ENCODE results near the gene DBNDD1. TPM values are rescaled to one million over a fixed set of nuclear protein-coding genes. Genes with fewer than 3 reads are reported as not detected.

Gene DBNDD1
- total RNA-seq, 4 donors from 2014 or later: 1.1 to 4.1 (median 3.5) TPM

GRCh38 chr16:90005956-90006663, 13.1 kb downstream of the DBNDD1 start:
- Histone ChIP-seq H3K4me3 (no peak overlapping the region), H3K27ac (no peak overlapping the region), H3K27me3 (no peaks in the 10 kb centered on the region), H3K9me3 (no peaks in the 10 kb centered on the region), H3K4me1 (no peaks in the 10 kb centered on the region), H3K36me3 (peaks cover 0 to under 1% of the 10 kb centered on the region in 2 donors)
- WGBS, 2 donors (ENCODE audit: low coverage in 1 of 2): no CpG with 5 or more reads among the region's 37 CpGs
- TF ChIP-seq EP300 (IDR thresholded peaks at IDR 0.05) (no peak), POLR2AphosphoS5 (IDR thresholded peaks at IDR 0.05) (no peak), POLR2A (IDR thresholded peaks at IDR 0.05) (no peak)
- TF ChIP-seq, protein P1, sequence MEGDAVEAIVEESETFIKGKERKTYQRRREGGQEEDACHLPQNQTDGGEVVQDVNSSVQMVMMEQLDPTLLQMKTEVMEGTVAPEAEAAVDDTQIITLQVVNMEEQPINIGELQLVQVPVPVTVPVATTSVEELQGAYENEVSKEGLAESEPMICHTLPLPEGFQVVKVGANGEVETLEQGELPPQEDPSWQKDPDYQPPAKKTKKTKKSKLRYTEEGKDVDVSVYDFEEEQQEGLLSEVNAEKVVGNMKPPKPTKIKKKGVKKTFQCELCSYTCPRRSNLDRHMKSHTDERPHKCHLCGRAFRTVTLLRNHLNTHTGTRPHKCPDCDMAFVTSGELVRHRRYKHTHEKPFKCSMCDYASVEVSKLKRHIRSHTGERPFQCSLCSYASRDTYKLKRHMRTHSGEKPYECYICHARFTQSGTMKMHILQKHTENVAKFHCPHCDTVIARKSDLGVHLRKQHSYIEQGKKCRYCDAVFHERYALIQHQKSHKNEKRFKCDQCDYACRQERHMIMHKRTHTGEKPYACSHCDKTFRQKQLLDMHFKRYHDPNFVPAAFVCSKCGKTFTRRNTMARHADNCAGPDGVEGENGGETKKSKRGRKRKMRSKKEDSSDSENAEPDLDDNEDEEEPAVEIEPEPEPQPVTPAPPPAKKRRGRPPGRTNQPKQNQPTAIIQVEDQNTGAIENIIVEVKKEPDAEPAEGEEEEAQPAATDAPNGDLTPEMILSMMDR (IDR thresholded peaks at IDR 0.05): no peak
- no peak for ATAC-seq

- Histone ChIP-seq H3K9me3 (no peaks in the 10 kb centered on the region), H3K4me1 (no peaks in the 10 kb centered on the region), H3K27me3 (no peaks in the 10 kb centered on the region), H3K36me3 (peaks cover 0 to 16% of the 10 kb centered on the region in 2 donors), H3K4me3 (no peak overlapping the region), H3K27ac (no peak overlapping the region)
- no peak for ATAC-seq
- no peak for TF ChIP-seq POLR2AphosphoS5 (IDR thresholded peaks at IDR 0.05)
- TF ChIP-seq, protein P1 (IDR thresholded peaks at IDR 0.05): no peak
- TF ChIP-seq EP300 (IDR thresholded peaks at IDR 0.05): no peak
- TF ChIP-seq POLR2A (IDR thresholded peaks at IDR 0.05): no peak
- WGBS, 2 donors (ENCODE audit: low coverage in 1 of 2): 82 to 89% methylated on average over 3 of the region's 11 CpGs
Measured at GRCh38 chr16:90004577-90004976, 14.7 kb downstream of the DBNDD1 start.

DNA sequence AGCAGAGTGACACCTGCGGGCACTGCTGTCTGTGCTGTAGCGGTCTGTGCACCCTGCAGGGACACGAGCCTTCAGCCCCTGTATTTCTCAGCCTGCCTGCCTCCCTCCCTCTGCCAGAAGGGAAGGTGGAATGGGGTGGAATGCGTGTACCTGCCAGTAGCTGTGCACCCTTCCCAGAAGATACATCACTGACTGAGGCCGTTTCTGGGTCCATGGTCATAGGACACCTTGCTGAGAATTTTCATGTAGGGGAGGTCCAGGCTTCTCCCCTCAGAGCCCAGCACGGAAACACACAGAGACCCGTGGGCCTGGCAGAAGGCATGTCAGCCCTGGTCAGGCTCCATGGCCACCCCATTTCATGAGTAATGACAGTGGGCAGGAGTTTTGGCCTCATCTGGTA, 16.5 kb downstream of the DBNDD1 start:
- Histone ChIP-seq H3K27me3 (no peaks in the 10 kb centered on the region), H3K9me3 (no peaks in the 10 kb centered on the region), H3K4me1 (no peaks in the 10 kb centered on the region), H3K4me3 (no peak overlapping the region), H3K36me3 (peaks cover 0 to 34% of the 10 kb centered on the region in 2 donors), H3K27ac (no peak overlapping the region)
- ATAC-seq: no peak
- no CpG with 5 or more reads among the region's 7 CpGs for WGBS, 2 donors (ENCODE audit: low coverage in 1 of 2)
- TF ChIP-seq POLR2A (IDR thresholded peaks at IDR 0.05): no peak

GRCh38 chr16:90001761-90002503, 17.3 kb downstream of the DBNDD1 start:
- Histone ChIP-seq H3K9me3 (no peaks in the 10 kb centered on the region), H3K4me3 (no peak overlapping the region), H3K27me3 (no peaks in the 10 kb centered on the region), H3K27ac (no peak overlapping the region), H3K36me3 (peaks cover 0 to 42% of the 10 kb centered on the region in 2 donors), H3K4me1 (no peaks in the 10 kb centered on the region)
- WGBS, 2 donors (ENCODE audit: low coverage in 1 of 2): 75 to 81% methylated on average over 7 to 13 of the region's 20 CpGs
- no peak for ATAC-seq
- TF ChIP-seq EP300 (IDR thresholded peaks at IDR 0.05) (no peak), POLR2AphosphoS5 (IDR thresholded peaks at IDR 0.05) (no peak), POLR2A (IDR thresholded peaks at IDR 0.05) (no peak)
- TF ChIP-seq, protein P1 (IDR thresholded peaks at IDR 0.05): no peak

DNA sequence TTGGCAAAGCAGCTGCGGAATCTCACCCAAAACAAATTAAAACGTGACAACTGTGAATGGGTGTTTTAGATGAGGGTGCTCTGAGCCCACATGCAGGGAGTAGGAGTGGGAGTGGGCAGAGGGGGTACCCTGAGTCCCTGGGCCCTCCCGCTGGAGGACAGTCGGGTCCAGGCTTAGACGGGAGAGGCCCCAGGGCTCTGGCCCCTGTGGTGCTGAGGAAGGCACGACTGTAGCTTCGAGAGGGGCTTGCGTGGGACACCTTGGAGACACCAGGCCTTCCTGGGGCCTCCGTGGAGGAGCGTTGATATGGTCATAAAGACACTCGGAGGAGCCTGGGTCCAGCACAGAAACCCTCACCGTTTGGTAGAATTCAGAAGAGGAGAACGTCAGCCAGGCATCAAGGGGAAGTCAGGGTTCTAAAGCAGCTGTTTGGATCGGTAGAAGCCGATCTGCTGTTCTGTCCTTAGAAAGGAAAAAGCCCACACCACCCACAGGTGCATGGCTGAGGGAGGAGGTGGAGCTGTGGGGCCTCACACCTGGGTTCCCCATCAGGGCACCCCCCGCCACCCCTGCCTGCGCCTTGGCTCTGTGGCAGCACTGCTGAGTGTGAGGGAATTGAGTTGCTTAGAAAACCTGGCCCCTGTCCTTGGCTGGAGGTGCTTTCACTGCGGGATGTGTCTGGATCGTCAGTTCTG, 18.4 kb downstream of the DBNDD1 start:
- H3K4me1 ChIP-seq: no peaks in the 10 kb centered on the region
- no peaks in the 10 kb centered on the region for H3K9me3 ChIP-seq
- 63% methylated on average over 3 of the region's 19 CpGs; no CpG with 5 or more reads in 1 of the 2 donors for WGBS, 2 donors (ENCODE audit: low coverage in 1 of 2)
- TF ChIP-seq EP300 (IDR thresholded peaks at IDR 0.05) (no peak), POLR2AphosphoS5 (IDR thresholded peaks at IDR 0.05) (no peak)
- TF ChIP-seq, protein P1 (IDR thresholded peaks at IDR 0.05): no peak
- H3K27me3 ChIP-seq: no peaks in the 10 kb centered on the region
- no peak overlapping the region for H3K4me3 ChIP-seq
- peaks cover 0 to 48% of the 10 kb centered on the region in 2 donors for H3K36me3 ChIP-seq
- H3K27ac ChIP-seq: no peak overlapping the region
- ATAC-seq: no peak
